ENCODE results near the gene TTC7B.

Gene TTC7B

GRCh38 chr14:90503582-90503981, 312.6 kb downstream of the TTC7B start:
- Mint-ChIP-seq H3K27ac (no peak overlapping the region), H3K27me3 (peaks cover 49% of the 10 kb centered on the region), H3K36me3 (no peaks in the 10 kb centered on the region), H3K9me3 (peaks cover 5% of the 10 kb centered on the region), H3K4me3 (no peak overlapping the region), H3K4me1 (no peaks in the 10 kb centered on the region)
- no peak for ATAC-seq

DNA sequence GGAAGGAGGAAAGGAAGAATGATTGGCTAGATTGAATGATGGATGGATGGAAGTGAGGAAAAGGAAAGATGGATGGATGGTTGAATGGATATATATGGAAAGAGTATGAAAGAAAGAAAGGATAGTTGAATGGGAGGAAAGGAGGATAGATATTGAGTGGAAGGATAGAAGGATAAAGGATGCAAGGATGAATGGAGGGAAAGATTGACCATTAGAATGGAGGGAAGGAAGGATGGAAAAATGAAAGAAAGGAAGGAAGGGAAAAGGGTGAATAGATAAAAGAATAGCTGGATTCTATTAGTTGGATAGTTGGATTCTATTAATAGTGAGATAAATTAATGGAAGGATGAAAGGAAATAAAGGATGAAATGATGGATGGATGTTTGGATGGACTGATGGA, 313.5 kb downstream of the TTC7B start:
- no peak overlapping the region for H3K27ac Mint-ChIP-seq
- H3K9me3 Mint-ChIP-seq: peaks cover 9% of the 10 kb centered on the region
- H3K27me3 Mint-ChIP-seq: peaks cover 49% of the 10 kb centered on the region

DNA sequence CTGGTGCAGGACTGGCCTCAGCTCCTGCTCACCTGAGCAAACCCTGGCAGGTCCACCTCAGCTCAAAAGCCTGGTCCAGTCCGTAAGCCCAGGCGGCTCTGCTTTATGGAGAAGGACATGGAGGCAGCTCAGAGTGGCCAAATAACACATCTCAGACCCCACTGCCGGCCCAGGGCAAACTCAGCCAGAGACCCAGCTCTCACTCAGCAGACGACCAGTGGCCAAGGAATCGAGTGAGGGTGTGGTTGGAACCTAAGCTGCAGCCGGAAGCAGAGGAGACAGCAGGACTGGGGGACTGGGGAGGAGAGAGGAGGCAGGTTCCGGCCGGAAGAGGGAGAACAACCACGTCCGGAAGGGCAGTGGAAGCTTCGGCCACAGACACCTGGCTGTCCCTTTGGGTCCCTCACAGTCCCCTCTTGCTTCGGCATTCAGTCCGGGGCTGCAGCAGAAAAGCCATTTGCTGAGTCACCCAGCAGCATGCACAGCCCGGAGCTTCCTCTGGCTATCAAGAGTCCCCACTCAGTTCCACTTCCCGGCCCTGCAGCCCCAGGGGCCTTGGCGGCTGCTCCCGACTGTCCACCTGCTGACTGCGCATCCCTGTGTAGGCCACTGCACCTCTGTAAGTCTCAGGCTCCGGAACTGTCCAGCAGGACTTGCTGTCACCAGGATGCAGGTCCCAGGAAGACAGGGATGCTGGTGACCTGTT, 315.4 kb downstream of the TTC7B start:
- Mint-ChIP-seq H3K9me3 (peaks cover 12% of the 10 kb centered on the region), H3K4me1 (no peaks in the 10 kb centered on the region), H3K36me3 (no peaks in the 10 kb centered on the region), H3K27ac (no peak overlapping the region), H3K27me3 (peaks cover 45% of the 10 kb centered on the region), H3K4me3 (no peak overlapping the region)
- ATAC-seq: peak; percentile 43

More for the DNA sequence above, 313.5 kb downstream of the TTC7B start:
- Mint-ChIP-seq H3K4me1 (no peaks in the 10 kb centered on the region), H3K4me3 (no peak overlapping the region), H3K36me3 (no peaks in the 10 kb centered on the region)
- ATAC-seq: no peak

DNA sequence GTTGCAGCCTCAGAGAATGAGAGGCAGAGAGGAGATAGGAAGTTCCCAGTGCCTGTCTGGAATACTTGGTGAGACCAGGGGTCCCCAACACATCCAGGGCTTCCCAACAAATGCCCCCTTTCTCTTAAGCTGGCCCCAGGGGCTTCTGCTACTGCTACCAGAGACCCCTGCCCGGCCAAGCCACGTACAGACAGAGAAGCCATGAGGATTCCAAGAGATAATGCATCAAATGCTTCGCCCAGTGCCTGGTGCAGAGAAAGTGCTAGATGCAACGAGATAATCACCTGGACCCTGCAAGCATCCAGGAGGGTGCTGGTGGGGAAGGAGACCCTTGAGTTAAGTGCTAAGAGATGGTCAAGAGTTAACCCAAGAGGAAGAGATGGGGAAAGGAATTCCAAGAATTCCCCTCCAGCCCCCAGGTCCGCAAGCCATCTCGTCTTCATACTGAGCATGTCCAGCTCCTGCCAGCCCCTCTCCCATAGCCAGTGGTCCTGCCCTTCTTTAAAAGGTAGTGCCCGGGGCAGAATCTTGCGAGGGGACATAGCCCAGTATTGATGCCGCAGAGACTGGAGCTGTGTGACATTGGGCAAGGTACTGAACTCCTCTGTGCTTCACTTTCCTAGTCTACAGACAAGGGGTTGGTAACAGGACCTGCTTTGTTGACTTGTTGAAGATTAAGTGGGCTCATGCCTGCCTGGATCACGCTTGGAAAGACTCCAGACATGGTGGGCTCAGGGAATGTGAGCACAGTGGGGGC, 316.1 kb downstream of the TTC7B start:
- H3K4me1 Mint-ChIP-seq: no peaks in the 10 kb centered on the region

GRCh38 chr14:90499121-90499520, 317.1 kb downstream of the TTC7B start:
- no peak overlapping the region for H3K4me3 Mint-ChIP-seq
- H3K36me3 Mint-ChIP-seq: no peaks in the 10 kb centered on the region
- H3K4me1 Mint-ChIP-seq: no peaks in the 10 kb centered on the region
- H3K27ac Mint-ChIP-seq: no peak overlapping the region
- peaks cover 45% of the 10 kb centered on the region for H3K27me3 Mint-ChIP-seq
- H3K9me3 Mint-ChIP-seq: peaks cover 12% of the 10 kb centered on the region
- ATAC-seq: no peak

More for the DNA sequence above, 316.1 kb downstream of the TTC7B start:
- Mint-ChIP-seq H3K27me3 (peaks cover 45% of the 10 kb centered on the region), H3K4me3 (no peak overlapping the region), H3K36me3 (no peaks in the 10 kb centered on the region), H3K27ac (no peak overlapping the region), H3K9me3 (peaks cover 12% of the 10 kb centered on the region)
- no peak for ATAC-seq

GRCh38 chr14:90498198-90498597, 318.0 kb downstream of the TTC7B start:
- Mint-ChIP-seq H3K4me3 (no peak overlapping the region), H3K27me3 (peaks cover 43% of the 10 kb centered on the region), H3K4me1 (no peaks in the 10 kb centered on the region), H3K36me3 (no peaks in the 10 kb centered on the region), H3K27ac (no peak overlapping the region), H3K9me3 (peaks cover 12% of the 10 kb centered on the region)
- ATAC-seq: no peak

DNA sequence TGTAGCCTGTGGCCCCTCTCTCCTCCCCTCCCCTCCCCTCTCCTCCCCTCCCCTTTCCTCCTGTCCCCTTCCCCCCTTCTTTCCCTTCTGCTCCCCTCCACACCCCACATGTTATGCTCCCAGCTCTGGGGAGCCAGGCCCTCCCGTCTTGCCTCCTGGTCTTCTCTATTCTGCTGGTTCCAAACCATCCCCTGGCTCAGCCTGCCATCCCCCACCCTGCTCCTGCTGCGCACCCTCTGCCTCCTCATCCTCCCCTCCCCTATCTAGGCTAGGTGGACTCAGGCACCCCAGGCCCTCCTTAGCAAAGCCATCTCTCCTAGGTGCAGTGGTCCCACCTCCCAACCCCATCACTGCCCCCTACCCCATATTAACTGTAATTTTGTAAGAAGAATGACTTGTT, 319.9 kb downstream of the TTC7B start:
- peaks cover 7% of the 10 kb centered on the region for H3K9me3 Mint-ChIP-seq
- no peak overlapping the region for H3K27ac Mint-ChIP-seq
- no peaks in the 10 kb centered on the region for H3K4me1 Mint-ChIP-seq
- ATAC-seq: no peak
- no peaks in the 10 kb centered on the region for H3K36me3 Mint-ChIP-seq
- H3K27me3 Mint-ChIP-seq: peaks cover 26% of the 10 kb centered on the region
- H3K4me3 Mint-ChIP-seq: no peak overlapping the region

DNA sequence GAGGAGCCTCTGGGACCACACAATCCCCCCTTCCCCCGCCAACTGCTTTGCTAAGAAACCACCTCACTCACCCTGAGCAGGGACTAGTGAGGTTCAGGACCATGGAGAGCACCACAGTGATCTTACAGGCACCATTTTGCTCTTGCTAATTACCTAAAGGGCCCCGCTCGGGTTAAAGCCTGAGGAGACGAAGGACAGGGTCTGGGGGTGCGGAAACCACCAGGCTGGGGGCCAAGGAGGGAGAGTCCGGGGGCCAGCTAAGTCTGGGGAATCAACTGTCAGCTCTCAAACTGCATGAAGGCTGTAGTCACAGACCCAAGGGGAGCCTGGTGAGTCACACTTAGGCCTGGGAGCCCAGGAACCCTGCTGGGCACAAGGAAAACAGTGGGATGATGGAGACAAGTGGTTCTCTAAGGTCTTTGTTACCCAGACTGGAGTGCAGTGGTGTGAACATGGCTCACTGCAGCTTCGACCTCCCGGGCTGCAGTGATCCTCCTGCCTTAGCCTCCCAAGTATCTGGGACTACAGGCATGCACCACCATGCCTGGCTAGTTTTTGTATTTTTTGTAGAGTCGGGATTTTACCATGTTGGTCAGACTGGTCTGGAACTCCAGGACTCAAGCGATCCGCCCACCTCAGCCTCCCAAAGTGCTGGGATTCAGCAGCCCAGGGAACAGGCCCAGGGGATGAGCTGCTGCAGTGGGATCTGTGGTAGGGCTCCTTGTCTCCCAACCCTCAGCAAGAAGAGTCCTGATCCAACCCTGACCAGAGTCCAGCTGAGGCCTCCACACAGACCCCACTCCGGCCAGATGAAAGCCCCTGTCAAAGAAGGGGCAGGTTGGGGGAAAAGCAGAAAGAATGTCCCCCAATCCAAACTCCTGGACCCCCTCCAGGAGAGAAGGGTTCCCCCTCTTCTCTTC, 320.6 kb downstream of the TTC7B start:
- Mint-ChIP-seq H3K27me3 (peaks cover 26% of the 10 kb centered on the region), H3K4me1 (no peaks in the 10 kb centered on the region), H3K27ac (no peak overlapping the region), H3K9me3 (peaks cover 7% of the 10 kb centered on the region), H3K4me3 (no peak overlapping the region), H3K36me3 (no peaks in the 10 kb centered on the region)
- ATAC-seq: peak; percentile 13

DNA sequence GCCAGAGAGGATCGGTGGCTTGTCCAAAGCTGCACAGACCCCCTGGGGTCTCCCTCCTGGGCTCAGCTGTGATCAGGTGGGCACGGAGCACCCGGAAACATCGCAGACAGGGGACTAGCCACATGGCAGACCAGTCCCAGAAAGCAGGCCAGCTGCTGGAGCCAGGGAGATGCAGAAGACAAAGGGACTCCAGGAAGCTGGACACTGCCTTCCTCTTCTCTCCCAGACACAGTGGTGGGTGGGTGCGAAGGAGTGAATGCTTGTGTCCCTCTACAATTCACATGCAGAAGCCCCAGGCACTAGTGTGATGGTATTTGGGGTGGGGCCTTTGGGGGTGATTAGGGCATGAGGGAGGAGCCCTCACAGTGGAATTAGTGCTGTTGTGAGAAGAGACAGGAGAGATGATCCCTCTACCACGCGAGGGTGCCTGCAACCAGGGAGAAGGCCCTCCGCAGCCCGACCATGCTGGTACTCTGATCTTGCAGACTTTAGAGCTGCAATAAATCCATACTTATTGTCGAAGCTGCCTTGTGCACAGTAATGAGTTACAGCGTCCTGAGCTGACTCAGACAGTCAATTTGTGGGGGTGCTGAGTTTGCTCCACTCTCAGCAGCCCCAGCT, 324.2 kb downstream of the TTC7B start:
- Mint-ChIP-seq H3K27me3 (no peaks in the 10 kb centered on the region), H3K36me3 (no peaks in the 10 kb centered on the region)

GRCh38 chr14:90491221-90491885, 324.9 kb downstream of the TTC7B start:
- Mint-ChIP-seq H3K36me3 (no peaks in the 10 kb centered on the region), H3K27me3 (peaks cover under 1% of the 10 kb centered on the region), H3K4me1 (no peaks in the 10 kb centered on the region), H3K4me3 (no peak overlapping the region), H3K9me3 (peaks cover under 1% of the 10 kb centered on the region), H3K27ac (no peak overlapping the region)
- ATAC-seq: no peak

More for the DNA sequence above, 324.2 kb downstream of the TTC7B start:
- no peak overlapping the region for H3K27ac Mint-ChIP-seq
- H3K4me3 Mint-ChIP-seq: no peak overlapping the region
- no peak for ATAC-seq
- H3K9me3 Mint-ChIP-seq: peaks cover 3% of the 10 kb centered on the region
- no peaks in the 10 kb centered on the region for H3K4me1 Mint-ChIP-seq

DNA sequence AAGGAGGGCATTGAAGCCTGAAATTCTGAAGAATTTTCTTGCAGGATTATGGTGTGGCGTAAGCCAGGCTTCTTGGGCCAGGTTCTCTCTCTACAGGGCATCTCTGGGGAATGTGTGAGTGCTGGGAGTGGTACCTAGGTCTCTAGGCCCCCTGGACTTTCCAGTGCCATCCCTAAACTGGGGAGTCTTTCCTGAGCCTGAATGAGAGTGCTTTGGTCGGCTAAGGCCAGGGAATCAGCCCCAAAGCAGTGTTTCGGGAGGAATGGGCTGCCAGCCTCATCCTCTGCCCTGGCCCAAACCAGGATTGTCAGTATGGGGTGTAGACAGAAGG, 325.5 kb downstream of the TTC7B start:
- Mint-ChIP-seq H3K36me3 (no peaks in the 10 kb centered on the region), H3K4me1 (no peaks in the 10 kb centered on the region), H3K27me3 (peaks cover 7% of the 10 kb centered on the region), H3K4me3 (no peak overlapping the region), H3K9me3 (no peaks in the 10 kb centered on the region), H3K27ac (no peak overlapping the region)
- ATAC-seq: no peak

DNA sequence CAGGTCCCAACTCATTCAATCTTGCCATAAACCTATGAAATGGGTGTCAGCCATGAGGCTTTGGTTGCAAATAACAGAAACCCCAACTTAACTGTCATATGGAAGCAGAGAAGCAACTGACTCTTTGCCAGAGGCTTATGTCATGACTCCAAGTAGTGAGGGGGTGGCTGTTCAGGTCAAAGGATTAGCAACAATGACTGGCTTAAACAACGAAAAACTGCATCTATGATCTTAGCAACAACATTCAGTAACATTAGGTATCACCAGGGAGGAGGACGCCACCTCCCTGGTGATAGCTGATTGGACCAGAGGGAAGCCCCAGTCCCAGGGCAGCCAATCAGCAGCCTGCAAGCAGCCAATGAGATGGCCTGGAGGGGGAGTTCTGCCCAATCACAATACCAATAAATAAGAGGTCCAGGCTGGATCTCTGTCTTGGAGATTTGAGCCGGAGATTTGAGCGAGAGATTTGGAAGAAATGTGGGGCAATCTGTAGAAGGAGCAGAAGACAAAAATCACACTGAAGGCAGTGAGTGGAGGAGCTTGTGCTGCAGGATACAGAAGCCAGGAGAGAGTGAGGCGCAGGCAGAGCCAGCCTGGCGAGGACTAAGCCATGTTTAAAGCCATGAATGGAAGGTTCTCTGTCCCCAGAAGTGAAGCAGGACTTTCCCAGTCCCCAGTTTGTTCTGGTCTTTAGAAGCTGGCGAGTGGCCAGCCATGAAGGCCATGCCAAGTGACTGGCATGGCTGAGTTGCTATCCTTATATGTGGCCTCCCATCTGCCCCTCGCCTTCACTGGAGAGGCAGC, 326.1 kb downstream of the TTC7B start:
- ATAC-seq: no peak
- H3K27me3 Mint-ChIP-seq: peaks cover 8% of the 10 kb centered on the region
- no peaks in the 10 kb centered on the region for H3K4me1 Mint-ChIP-seq
- no peak overlapping the region for H3K27ac Mint-ChIP-seq
- H3K9me3 Mint-ChIP-seq: no peaks in the 10 kb centered on the region
- no peak overlapping the region for H3K4me3 Mint-ChIP-seq
- H3K36me3 Mint-ChIP-seq: no peaks in the 10 kb centered on the region

GRCh38 chr14:90489306-90489705, 326.9 kb downstream of the TTC7B start:
- H3K27me3 Mint-ChIP-seq: peaks cover 16% of the 10 kb centered on the region
- peaks cover 2% of the 10 kb centered on the region for H3K9me3 Mint-ChIP-seq
- no peaks in the 10 kb centered on the region for H3K4me1 Mint-ChIP-seq
- H3K4me3 Mint-ChIP-seq: no peak overlapping the region
- ATAC-seq: no peak
- H3K36me3 Mint-ChIP-seq: no peaks in the 10 kb centered on the region
- no peak overlapping the region for H3K27ac Mint-ChIP-seq

- Mint-ChIP-seq H3K4me1 (no peaks in the 10 kb centered on the region), H3K4me3 (no peak overlapping the region), H3K9me3 (peaks cover 3% of the 10 kb centered on the region), H3K27me3 (peaks cover 26% of the 10 kb centered on the region), H3K36me3 (no peaks in the 10 kb centered on the region), H3K27ac (no peak overlapping the region)
- no peak for ATAC-seq
Measured at GRCh38 chr14:90488256-90488655, 328.0 kb downstream of the TTC7B start.

Measured in stimulated activated memory B cell treated with anti-CD40 and anti-IgM and Interleukin-4, amounts not matched to agents 10 μg/mL and 1 μg/mL and 100 μg/mL, for 72 hours (primary cell).